ENCODE measurements around the gene CDH23. TPM values are rescaled to one million over a fixed set of nuclear protein-coding genes. Genes with fewer than 3 reads are reported as not detected.

The CDH23 gene
- total and polyA plus RNA-seq, 10 of the 15 experiments (the other 5 are each of a cell fraction or from before 2014, with no cell fraction given): 0.09 to 0.40 (median 0.15) TPM; not detected in 1

DNA sequence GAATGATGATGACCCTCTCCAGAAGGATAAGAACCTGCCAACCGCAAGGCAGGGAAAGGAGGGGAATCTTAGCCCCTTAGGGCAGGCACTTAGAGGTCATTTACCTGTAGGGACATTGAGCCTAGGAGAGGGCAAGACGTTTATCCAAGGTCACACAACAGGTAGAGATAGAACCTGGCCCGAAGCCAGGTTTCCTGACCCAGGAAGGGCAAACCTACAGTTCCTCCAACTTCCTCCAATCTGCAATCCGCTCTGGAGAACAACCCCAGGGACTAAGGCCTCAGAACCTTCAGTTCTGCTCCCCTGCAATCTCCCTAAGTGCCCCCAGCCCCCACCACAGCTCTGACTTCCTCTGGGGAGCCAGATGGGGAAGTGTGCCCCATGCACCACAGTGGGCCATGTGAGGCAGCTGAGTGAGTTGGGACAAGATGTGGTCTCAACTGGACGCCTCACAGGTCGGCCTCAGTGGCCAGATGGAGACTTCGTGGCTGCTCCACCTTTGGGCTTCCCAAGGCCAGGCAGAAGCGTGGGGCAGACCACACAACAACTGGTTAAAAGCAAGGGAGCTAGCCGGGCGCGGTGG is 455.7 kb downstream of the CDH23 start:
- Histone ChIP-seq H2AFZ (ENCODE audit: control insufficient read depth, low read depth, low read length) (peak overlapping the region; percentile 15), H3K27ac (ENCODE audit: control insufficient read depth, insufficient read depth) (0 out of 2 replicates have a peak overlapping the region, but pooled peaks have one; percentile 16)
- intact Hi-C loops (cut with micrococcal nuclease; ENCODE audit: unreplicated experiment): no loop called here

DNA sequence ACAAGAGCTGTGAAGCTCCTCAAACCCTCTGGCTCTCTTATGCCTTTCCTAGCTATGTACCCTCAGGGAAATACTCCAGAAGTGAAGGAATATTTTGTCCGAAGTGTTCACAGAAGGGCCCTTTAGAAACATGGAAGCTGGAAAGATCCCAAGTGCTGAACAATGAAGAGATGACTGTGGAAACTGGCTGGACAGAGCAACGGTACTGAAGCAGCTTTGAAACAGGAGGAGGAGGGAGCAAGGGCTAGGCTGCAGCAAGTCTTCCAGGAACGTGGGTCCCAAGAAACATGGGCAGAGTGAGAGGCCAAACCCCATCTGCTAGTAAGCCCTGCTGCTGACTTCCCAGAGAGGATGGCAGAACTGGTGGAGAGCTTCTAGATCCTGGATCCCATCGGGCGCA is 457.3 kb downstream of the CDH23 start:
- FAIRE-seq: no peak
- Histone ChIP-seq H3K4me1 (ENCODE audit: control insufficient read depth, insufficient read depth, low read length) (peaks cover 14% of the 10 kb centered on the region), H3K4me3 (no peak overlapping the region), H3K4me2 (ENCODE audit: control insufficient read depth, insufficient read depth) (no peak overlapping the region), H3K9ac (ENCODE audit: control insufficient read depth, insufficient read depth, low read length) (no peak overlapping the region), H3K27me3 (replicated peaks in 1 of 2; ENCODE audit: control insufficient read depth in 2 of 2, insufficient read depth in 2 of 2, low read length in 1 of 2) (no peaks in the 10 kb centered on the region), H3K36me3 (ENCODE audit: control insufficient read depth in 2 of 2, insufficient read depth in 2 of 2, low read length in 1 of 2) (no peaks in the 10 kb centered on the region), H3K27ac (ENCODE audit: control insufficient read depth, insufficient read depth) (no peak overlapping the region), H2AFZ (ENCODE audit: control insufficient read depth, low read depth, low read length) (no peak overlapping the region), H4K20me1 (ENCODE audit: control insufficient read depth, insufficient read depth) (no peaks in the 10 kb centered on the region), H3K79me2 (ENCODE audit: control insufficient read depth, insufficient read depth, low read length) (peaks cover 21% of the 10 kb centered on the region), H3K9me3 (replicated peaks; ENCODE audit: control insufficient read depth, insufficient read depth, low read length) (no peaks in the 10 kb centered on the region)
- no peak for DNase-seq (ENCODE audit: low read depth, low spot score)
- no TSS peak for BruUV-seq (replicated peaks)
- CTCF ChIA-PET: interaction anchor here (1.4 kb wide), 1 partner anchor 42 kb away, joined by 6 read pairs; no protein-coding TSS in a partner anchor
- TF ChIP-seq, protein P1, sequence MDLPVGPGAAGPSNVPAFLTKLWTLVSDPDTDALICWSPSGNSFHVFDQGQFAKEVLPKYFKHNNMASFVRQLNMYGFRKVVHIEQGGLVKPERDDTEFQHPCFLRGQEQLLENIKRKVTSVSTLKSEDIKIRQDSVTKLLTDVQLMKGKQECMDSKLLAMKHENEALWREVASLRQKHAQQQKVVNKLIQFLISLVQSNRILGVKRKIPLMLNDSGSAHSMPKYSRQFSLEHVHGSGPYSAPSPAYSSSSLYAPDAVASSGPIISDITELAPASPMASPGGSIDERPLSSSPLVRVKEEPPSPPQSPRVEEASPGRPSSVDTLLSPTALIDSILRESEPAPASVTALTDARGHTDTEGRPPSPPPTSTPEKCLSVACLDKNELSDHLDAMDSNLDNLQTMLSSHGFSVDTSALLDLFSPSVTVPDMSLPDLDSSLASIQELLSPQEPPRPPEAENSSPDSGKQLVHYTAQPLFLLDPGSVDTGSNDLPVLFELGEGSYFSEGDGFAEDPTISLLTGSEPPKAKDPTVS (IDR thresholded peaks at IDR 0.05; ENCODE audit: low read depth, low read length): no peak
- no peak for TF ChIP-seq POU2F2 (IDR thresholded peaks at IDR 0.05; ENCODE audit: borderline replicate concordance, low read depth, low read length)
- TF ChIP-seq STAT1 (conservative IDR thresholded peaks at IDR 0.05): no peak
- WGBS (ENCODE audit: insufficient coverage, insufficient replicate concordance, low lambda C conversion rate, missing lambda C conversion rate): 77% methylated on average over 5 of the region's 5 CpGs
- no peak for ATAC-seq
- intact Hi-C loops (cut with micrococcal nuclease; ENCODE audit: unreplicated experiment) (no loop called here), in situ Hi-C loops (cut with MboI) (no loop called here)
- POLR2A ChIA-PET: interaction anchor here (0.6 kb wide), 3 partner anchors 155 to 368 kb away, joined by 3 to 5 read pairs (median 3); no protein-coding TSS in a partner anchor
- SMC1A ChIA-PET (ENCODE audit: uncharacterized antibody, unreplicated experiment): interaction anchor here (0.8 to 1.0 kb wide), 2 partner anchors 15 to 18 kb away, joined by 3 read pairs; no protein-coding TSS in a partner anchor
- RAD21 ChIA-PET (ENCODE audit: unreplicated experiment): interaction anchor here (0.7 kb wide), 1 partner anchor 40 kb away, joined by 4 read pairs; no protein-coding TSS in a partner anchor

More for the DNA sequence above, 455.7 kb downstream of the CDH23 start:
- FAIRE-seq: no peak
- H3K4me2 ChIP-seq (ENCODE audit: control insufficient read depth, insufficient read depth): no peak overlapping the region
- 49% methylated on average over 11 of the region's 11 CpGs for WGBS (ENCODE audit: insufficient coverage, insufficient replicate concordance, low lambda C conversion rate, missing lambda C conversion rate)
- peaks cover 36% of the 10 kb centered on the region for H3K79me2 ChIP-seq (ENCODE audit: control insufficient read depth, insufficient read depth, low read length)
- BruUV-seq (replicated peaks): no TSS peak
- POLR2A ChIA-PET: interaction anchor here (0.6 to 1.7 kb wide), 3 partner anchors 8 to 81 kb away, joined by 3 to 4 read pairs (median 4); no protein-coding TSS in a partner anchor
- peaks cover 14% of the 10 kb centered on the region for H3K4me1 ChIP-seq (ENCODE audit: control insufficient read depth, insufficient read depth, low read length)
- no peaks in the 10 kb centered on the region for H3K36me3 ChIP-seq (ENCODE audit: control insufficient read depth in 2 of 2, insufficient read depth in 2 of 2, low read length in 1 of 2)
- SMC1A ChIA-PET (ENCODE audit: uncharacterized antibody, unreplicated experiment): interaction anchor here (1.1 to 2.7 kb wide), 2 partner anchors 11 to 156 kb away, joined by 3 to 10 read pairs; no protein-coding TSS in a partner anchor
- RAD21 ChIA-PET (ENCODE audit: unreplicated experiment): no interaction called here
- no peak for DNase-seq (ENCODE audit: low read depth, low spot score)
- no peak overlapping the region for H3K9ac ChIP-seq (ENCODE audit: control insufficient read depth, insufficient read depth, low read length)
- in situ Hi-C loops (cut with MboI): no loop called here
- H3K27me3 ChIP-seq (replicated peaks in 1 of 2; ENCODE audit: control insufficient read depth in 2 of 2, insufficient read depth in 2 of 2, low read length in 1 of 2): no peaks in the 10 kb centered on the region
- no peaks in the 10 kb centered on the region for H3K9me3 ChIP-seq (replicated peaks; ENCODE audit: control insufficient read depth, insufficient read depth, low read length)
- no peaks in the 10 kb centered on the region for H4K20me1 ChIP-seq (ENCODE audit: control insufficient read depth, insufficient read depth)
- CTCF ChIA-PET: interaction anchor here (1.2 to 6.4 kb wide), 2 partner anchors 14 to 144 kb away, joined by 3 to 54 read pairs; no protein-coding TSS in a partner anchor
- no peak for ATAC-seq
- TF ChIP-seq SMAD5 (IDR thresholded peaks at IDR 0.05; ENCODE audit: low read depth): no peak
- TF ChIP-seq SPI1 (IDR thresholded peaks at IDR 0.05; ENCODE audit: borderline replicate concordance, insufficient read depth, low read depth, low read length): peak; percentile 77
- 0 out of 2 replicates have a peak, but pooled peaks have one; percentile 32 for TF ChIP-seq EED (IDR thresholded peaks at IDR 0.05; ENCODE audit: low read depth)
- no peak overlapping the region for H3K4me3 ChIP-seq

Measured in GM12878 (cell line).